Activated CD8-positive, alpha-beta memory T cell treated with anti-CD3 and anti-CD28 coated beads for 48 hours (primary cell): ENCODE measurements around the gene SOS1.

Experiments
- DNase-seq, 3 experiments: peaks; one replicate each; pipeline ENCODE4 v3.0.0-alpha.2; 2020; ENCODE audit warnings: low read depth in 2 of 3, low spot score in 2 of 3

The SOS1 gene

GRCh38 chr2:39039072-39039471 is 81.8 kb downstream of the SOS1 start:
- DNase-seq, result no peak

- DNase-seq, result no peak
These were observed 86.9 kb downstream of the SOS1 start for GRCh38 chr2:39033980-39034379.

GRCh38 chr2:39027421-39027820 is 93.4 kb downstream of the SOS1 start:
- no peak for DNase-seq

- DNase-seq, result no peak
These were observed 96.0 kb downstream of the SOS1 start for GRCh38 chr2:39024833-39025232.

GRCh38 chr2:39023649-39024048 is 97.2 kb downstream of the SOS1 start:
- DNase-seq, result no peak

- DNase-seq, result no peak
These were observed 98.1 kb downstream of the SOS1 start for GRCh38 chr2:39022642-39023235.

GRCh38 chr2:39020383-39020782 is 100.5 kb downstream of the SOS1 start:
- DNase-seq, result no peak

GRCh38 chr2:39018638-39019037 is 102.2 kb downstream of the SOS1 start:
- DNase-seq, result no peak

- no peak for DNase-seq
These were observed 103.5 kb downstream of the SOS1 start for GRCh38 chr2:39017334-39017733.

GRCh38 chr2:39015424-39015823 is 105.4 kb downstream of the SOS1 start:
- DNase-seq, result no peak

- DNase-seq, result no peak
These were observed 107.0 kb downstream of the SOS1 start for GRCh38 chr2:39013871-39014270.

- no peak for DNase-seq
These were observed 112.2 kb downstream of the SOS1 start for GRCh38 chr2:39008665-39009064.

GRCh38 chr2:39007875-39008504 is 112.9 kb downstream of the SOS1 start:
- DNase-seq, result no peak

- no peak for DNase-seq
These were observed 120.3 kb downstream of the SOS1 start for GRCh38 chr2:39000552-39000951.

- DNase-seq, result no peak
These were observed 123.1 kb downstream of the SOS1 start for GRCh38 chr2:38997781-38998180.

- DNase-seq, result no peak
These were observed 129.0 kb downstream of the SOS1 start for GRCh38 chr2:38991899-38992298.

- no peak for DNase-seq
These were observed 132.1 kb downstream of the SOS1 start for GRCh38 chr2:38988716-38989115.

GRCh38 chr2:38982498-38982897 is 138.4 kb downstream of the SOS1 start:
- DNase-seq, result no peak

GRCh38 chr2:38981670-38982357 is 139.0 kb downstream of the SOS1 start:
- DNase-seq, result no peak

GRCh38 chr2:38981003-38981669 is 139.7 kb downstream of the SOS1 start:
- no peak for DNase-seq

GRCh38 chr2:38978908-38979307 is 141.9 kb downstream of the SOS1 start:
- DNase-seq, result no peak

GRCh38 chr2:38978296-38978903 is 142.5 kb downstream of the SOS1 start:
- no peak for DNase-seq
